ENCODE measurements around the gene NTNG2.

- TF ChIP-seq CTCF (conservative IDR thresholded peaks at IDR 0.05; ENCODE audit: low read length) (no peak), EZH2phosphoT487 (IDR thresholded peaks at IDR 0.05; ENCODE audit: borderline replicate concordance) (no peak)
Measured at GRCh38 chr9:132274861-132275260, 113.0 kb downstream of the NTNG2 start.

All from Loucy (cell line).